Peyer's patch (tissue), 4 donors: ENCODE results near the gene STS.
"Not testable (repeated sequence)": the region's sequence is repeated elsewhere in the genome, so short reads cannot be mapped to it uniquely, and the experiment has no call there.

Experiments
- CTCF ChIP-seq, 6 experiments: fragments of 450-650 bp in 4 of 6; fragments of 200-600 bp in 2 of 6; sonication (generic) in 1 of 6; IDR thresholded peaks; one replicate each; pipeline ENCODE4 v1.5.1; 2017 to 2019; ENCODE audit warnings: antibody characterized with exemption in 6 of 6, mild to moderate bottlenecking in 3 of 6, moderate library complexity in 1 of 6
- POLR2A ChIP-seq, 2 donors: fragments of 450-650 bp; IDR thresholded peaks; one replicate each; pipeline ENCODE4 v1.5.1; 2017; ENCODE audit warnings: antibody characterized with exemption in 2 of 2, mild to moderate bottlenecking in 2 of 2, moderate library complexity in 2 of 2

GRCh38 chrX:7178859-7179258, 31.3 kb downstream of the STS start:
- TF ChIP-seq CTCF, POLR2A (IDR thresholded peaks at IDR 0.05): not testable (repeated sequence)
